Ammon's horn (tissue), 1 donor: ENCODE results near the gene MAP3K14.

Experiments
- DNase-seq: peaks from one replicate; pipeline ENCODE4 v3.0.0-alpha.2; 2016; ENCODE audit warnings: low spot score

Gene MAP3K14

GRCh38 chr17:45282683-45283644 lies 33.9 kb downstream of the MAP3K14 start:
- DNase-seq, result no peak

GRCh38 chr17:45279898-45280297 lies 36.9 kb downstream of the MAP3K14 start:
- no peak for DNase-seq

- DNase-seq, result no peak
Measured at GRCh38 chr17:45277992-45278391, 38.8 kb downstream of the MAP3K14 start.

GRCh38 chr17:45277216-45277849 lies 39.5 kb downstream of the MAP3K14 start:
- DNase-seq, result peak; percentile 95

- DNase-seq, result no peak
Measured at GRCh38 chr17:45276031-45276430, 40.8 kb downstream of the MAP3K14 start.

- DNase-seq, result no peak
Measured at GRCh38 chr17:45274033-45274432, 42.8 kb downstream of the MAP3K14 start.

GRCh38 chr17:45273551-45273957 lies 43.3 kb downstream of the MAP3K14 start:
- DNase-seq, result no peak

GRCh38 chr17:45271603-45272002 lies 45.2 kb downstream of the MAP3K14 start:
- no peak for DNase-seq

GRCh38 chr17:45270828-45271418 lies 45.9 kb downstream of the MAP3K14 start:
- no peak for DNase-seq

GRCh38 chr17:45269912-45270311 lies 46.9 kb downstream of the MAP3K14 start:
- no peak for DNase-seq

GRCh38 chr17:45267436-45268055 lies 49.3 kb downstream of the MAP3K14 start:
- DNase-seq, result no peak

GRCh38 chr17:45266372-45266926 lies 50.4 kb downstream of the MAP3K14 start:
- no peak for DNase-seq

GRCh38 chr17:45265821-45266220 lies 51.0 kb downstream of the MAP3K14 start:
- DNase-seq, result no peak

GRCh38 chr17:45264988-45265387 lies 51.8 kb downstream of the MAP3K14 start:
- DNase-seq, result no peak

GRCh38 chr17:45264430-45264829 lies 52.4 kb downstream of the MAP3K14 start:
- no peak for DNase-seq

GRCh38 chr17:45263477-45263860 lies 53.4 kb downstream of the MAP3K14 start:
- no peak for DNase-seq

GRCh38 chr17:45262516-45263476 lies 54.0 kb downstream of the MAP3K14 start:
- DNase-seq, result no peak

- DNase-seq, result peak; percentile 73
Measured at GRCh38 chr17:45261577-45262515, 55.0 kb downstream of the MAP3K14 start, which contains the start of gene SPATA32. TSS of gene SPATA32 (minus strand) at chr17:45262094. CDS start at chr17:45262016, 78 bp downstream.

GRCh38 chr17:45260204-45260783 lies 56.5 kb downstream of the MAP3K14 start:
- no peak for DNase-seq
